PFSK-1 (cell line): Measurements from ENCODE around the gene SLC9A5.

Source experiments
- FOXP2 ChIP-seq: optimal IDR thresholded peaks from 2 replicates; pipeline ENCODE3; 2011; ENCODE audit warnings: borderline replicate concordance, control low read depth, inconsistent platforms; ENCODE audit not compliant: insufficient read depth; ENCODE audit errors: extremely low read length, extremely low read depth
- POLR2AphosphoS5 ChIP-seq: IDR thresholded peaks from 2 replicates; pipeline ENCODE4 v1.6.1; 2012; ENCODE audit warnings: low read depth, mild to moderate bottlenecking, control low read depth, low read length, moderate library complexity
- SIN3A ChIP-seq: IDR thresholded peaks from 2 replicates; pipeline ENCODE4 v1.6.1; 2012; ENCODE audit warnings: mild to moderate bottlenecking, low read length, moderate library complexity, borderline replicate concordance; ENCODE audit not compliant: insufficient read depth
- TAF1 ChIP-seq: IDR thresholded peaks from 2 replicates; pipeline ENCODE4 v1.6.1; 2012; ENCODE audit warnings: low read length, control low read depth, borderline replicate concordance; ENCODE audit not compliant: insufficient read depth
- TF ChIP-seq, protein P1 (sequence below), 2 experiments: IDR thresholded peaks; 2 replicates each; pipeline versions ENCODE4 v1.6.1 to v1.8.0; 2011 to 2012; ENCODE audit warnings: low read depth in 2 of 2, low read length in 2 of 2, control low read depth in 1 of 2, inconsistent platforms in 1 of 2, mild to moderate bottlenecking in 1 of 2, moderate library complexity in 1 of 2; ENCODE audit not compliant: insufficient read depth in 1 of 2

The SLC9A5 gene

DNA sequence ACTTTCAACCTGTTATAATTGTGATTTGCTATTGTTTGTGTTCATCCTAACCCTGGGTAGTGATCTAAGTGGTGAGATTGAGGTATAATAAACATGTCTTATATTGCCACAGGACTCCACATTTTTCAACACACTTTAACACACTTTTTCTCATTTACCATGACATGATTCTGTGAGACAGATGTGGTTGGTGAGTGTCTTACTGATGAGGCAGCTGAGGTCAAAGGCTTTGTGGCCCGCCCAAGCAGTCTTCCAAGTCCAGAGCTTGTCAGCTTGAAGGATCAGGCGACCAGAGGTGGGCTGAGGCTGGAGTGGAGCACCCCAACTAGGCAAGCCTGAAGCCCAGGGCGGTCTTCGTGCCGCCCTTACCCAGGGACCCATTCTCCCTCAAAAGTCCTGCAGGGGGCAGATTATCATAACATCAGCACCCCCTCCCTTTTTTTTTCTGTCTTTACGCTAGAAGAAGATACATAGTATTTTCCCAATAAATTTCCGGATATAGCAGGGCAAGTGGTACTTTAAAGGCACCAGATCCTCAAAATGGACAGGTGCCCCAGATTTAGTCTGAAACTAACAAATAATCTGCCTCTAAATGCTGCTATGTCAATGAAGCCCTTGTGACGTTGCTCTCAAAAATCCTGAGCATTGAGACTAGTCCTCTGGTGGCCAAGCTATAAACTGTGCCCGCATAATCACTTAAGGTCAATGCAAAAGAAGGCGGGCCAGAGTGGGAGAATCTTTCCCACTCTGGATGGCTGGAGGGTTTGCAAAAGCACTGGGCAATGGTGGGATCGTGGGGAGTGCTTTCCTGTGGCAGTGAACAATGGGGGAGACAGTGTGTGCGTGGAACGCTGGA lies 56.7 kb downstream of the SLC9A5 start:
- no peak for TF ChIP-seq SIN3A
- no peak for TF ChIP-seq FOXP2
- TF ChIP-seq POLR2AphosphoS5, result no peak
- TF ChIP-seq, protein P1, sequence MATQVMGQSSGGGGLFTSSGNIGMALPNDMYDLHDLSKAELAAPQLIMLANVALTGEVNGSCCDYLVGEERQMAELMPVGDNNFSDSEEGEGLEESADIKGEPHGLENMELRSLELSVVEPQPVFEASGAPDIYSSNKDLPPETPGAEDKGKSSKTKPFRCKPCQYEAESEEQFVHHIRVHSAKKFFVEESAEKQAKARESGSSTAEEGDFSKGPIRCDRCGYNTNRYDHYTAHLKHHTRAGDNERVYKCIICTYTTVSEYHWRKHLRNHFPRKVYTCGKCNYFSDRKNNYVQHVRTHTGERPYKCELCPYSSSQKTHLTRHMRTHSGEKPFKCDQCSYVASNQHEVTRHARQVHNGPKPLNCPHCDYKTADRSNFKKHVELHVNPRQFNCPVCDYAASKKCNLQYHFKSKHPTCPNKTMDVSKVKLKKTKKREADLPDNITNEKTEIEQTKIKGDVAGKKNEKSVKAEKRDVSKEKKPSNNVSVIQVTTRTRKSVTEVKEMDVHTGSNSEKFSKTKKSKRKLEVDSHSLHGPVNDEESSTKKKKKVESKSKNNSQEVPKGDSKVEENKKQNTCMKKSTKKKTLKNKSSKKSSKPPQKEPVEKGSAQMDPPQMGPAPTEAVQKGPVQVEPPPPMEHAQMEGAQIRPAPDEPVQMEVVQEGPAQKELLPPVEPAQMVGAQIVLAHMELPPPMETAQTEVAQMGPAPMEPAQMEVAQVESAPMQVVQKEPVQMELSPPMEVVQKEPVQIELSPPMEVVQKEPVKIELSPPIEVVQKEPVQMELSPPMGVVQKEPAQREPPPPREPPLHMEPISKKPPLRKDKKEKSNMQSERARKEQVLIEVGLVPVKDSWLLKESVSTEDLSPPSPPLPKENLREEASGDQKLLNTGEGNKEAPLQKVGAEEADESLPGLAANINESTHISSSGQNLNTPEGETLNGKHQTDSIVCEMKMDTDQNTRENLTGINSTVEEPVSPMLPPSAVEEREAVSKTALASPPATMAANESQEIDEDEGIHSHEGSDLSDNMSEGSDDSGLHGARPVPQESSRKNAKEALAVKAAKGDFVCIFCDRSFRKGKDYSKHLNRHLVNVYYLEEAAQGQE (IDR thresholded peaks at IDR 0.05; ENCODE audit: insufficient read depth in 1 of 2, low read depth in 2 of 2, low read length in 2 of 2), result no peak
- no peak for TF ChIP-seq TAF1

DNA sequence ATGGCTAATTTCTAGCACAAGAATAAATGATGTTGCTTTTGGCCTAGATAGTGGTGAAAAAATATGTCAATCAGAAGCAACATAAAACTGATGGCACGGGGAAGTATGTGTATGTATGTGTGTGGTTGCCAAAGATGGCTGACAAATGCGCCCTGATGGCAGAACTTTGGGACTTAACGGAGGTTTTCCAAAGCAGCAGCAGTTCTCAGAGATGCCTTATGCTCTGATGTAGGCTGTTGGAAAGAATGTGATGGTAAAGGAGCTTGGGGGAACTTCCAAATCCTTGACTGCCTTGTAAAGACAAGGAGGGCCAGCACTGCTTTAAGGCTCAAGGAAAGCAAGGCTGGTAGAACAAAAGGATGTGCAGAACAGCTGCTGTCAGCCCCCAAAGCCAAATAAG lies 61.8 kb downstream of the SLC9A5 start:
- no peak for TF ChIP-seq FOXP2
- TF ChIP-seq, protein P1 (IDR thresholded peaks at IDR 0.05; ENCODE audit: insufficient read depth in 1 of 2, low read depth in 2 of 2, low read length in 2 of 2), result no peak
- TF ChIP-seq SIN3A, result no peak
- no peak for TF ChIP-seq TAF1
- TF ChIP-seq POLR2AphosphoS5, result no peak

DNA sequence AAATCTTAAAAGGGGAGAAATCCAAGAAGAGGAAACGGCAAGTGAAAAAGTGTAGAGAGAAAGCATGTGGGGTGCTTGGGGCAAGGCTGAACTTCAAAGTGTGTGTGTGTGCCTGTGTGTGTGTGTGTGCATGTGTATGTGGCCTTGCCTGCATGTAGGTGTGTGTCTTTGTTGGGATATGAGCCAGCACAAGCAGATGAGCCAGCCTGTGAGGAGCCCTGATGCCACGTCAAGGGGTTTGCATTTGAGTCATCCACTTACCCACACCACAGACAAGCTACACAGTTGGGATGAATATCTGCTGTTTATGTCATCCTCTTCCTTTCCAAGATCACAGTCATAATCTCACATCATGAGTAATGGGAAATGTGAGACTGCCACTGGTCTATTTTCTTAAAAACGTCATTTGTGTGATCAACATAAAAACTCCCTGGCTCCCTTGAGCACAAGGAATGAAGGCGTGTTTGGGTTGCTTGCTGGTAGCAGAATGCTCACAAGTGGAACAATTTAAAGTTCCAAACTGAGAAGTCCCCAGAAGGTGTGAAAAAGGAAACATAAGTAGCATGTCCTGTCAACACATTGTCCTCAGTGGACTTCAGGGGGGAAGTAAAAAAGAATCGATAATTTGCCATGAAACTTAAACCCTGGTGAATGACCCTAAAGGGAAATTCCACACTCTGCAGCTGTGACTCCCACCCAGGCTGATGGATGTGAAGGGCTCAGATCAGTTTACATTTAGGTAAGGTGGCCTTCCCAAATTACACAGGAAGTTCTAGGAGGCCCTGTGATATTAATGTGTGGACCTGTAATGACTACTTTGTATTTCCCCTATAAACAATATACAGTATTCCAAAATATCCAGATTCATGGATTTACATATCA lies 63.1 kb downstream of the SLC9A5 start:
- TF ChIP-seq, protein P1 (IDR thresholded peaks at IDR 0.05; ENCODE audit: insufficient read depth in 1 of 2, low read depth in 2 of 2, low read length in 2 of 2), result no peak
- TF ChIP-seq FOXP2, result peak; percentile 22

DNA sequence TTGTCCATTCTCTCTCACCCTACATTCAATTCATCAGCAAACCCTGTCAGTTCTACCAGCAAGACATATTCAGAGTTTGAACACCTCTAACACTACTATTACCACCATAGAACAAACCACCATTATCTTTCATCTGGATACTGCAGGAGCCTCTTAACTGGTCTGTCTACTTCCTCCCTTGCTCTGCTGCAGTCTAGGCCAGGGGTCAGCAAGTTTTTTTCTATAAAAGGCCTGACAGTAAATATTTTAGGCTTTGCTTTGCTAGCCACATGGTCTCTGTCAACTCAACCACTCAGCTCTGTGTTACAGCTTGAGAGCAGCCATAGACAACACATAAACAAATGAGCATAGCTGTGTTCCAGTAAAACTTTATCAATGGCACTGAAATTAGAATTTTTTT lies 63.9 kb downstream of the SLC9A5 start:
- TF ChIP-seq FOXP2 (no peak), POLR2AphosphoS5 (no peak), TAF1 (no peak), SIN3A (no peak)
- TF ChIP-seq, protein P1 (IDR thresholded peaks at IDR 0.05; ENCODE audit: insufficient read depth in 1 of 2, low read depth in 2 of 2, low read length in 2 of 2), result no peak
